Lower leg skin (tissue), 3 donors: ENCODE results near the gene TUBA4B.

ENCODE experiments used
- CTCF ChIP-seq, 3 donors: fragments of 450-650 bp; IDR thresholded peaks; one replicate each; pipeline ENCODE4 v1.5.1; 2016; ENCODE audit warnings: antibody characterized with exemption in 3 of 3, mild to moderate bottlenecking in 3 of 3, moderate library complexity in 2 of 3
- POLR2A ChIP-seq, 2 donors: fragments of 450-650 bp; IDR thresholded peaks; one replicate each; pipeline ENCODE4 v1.6.1; 2016 to 2017; ENCODE audit warnings: antibody characterized with exemption in 2 of 2, mild to moderate bottlenecking in 1 of 2, moderate library complexity in 1 of 2

GRCh38 chr2:219254590-219255201, 1.7 kb downstream of the TUBA4B start:
- no peak for TF ChIP-seq POLR2A (IDR thresholded peaks at IDR 0.05)
- no peak for TF ChIP-seq CTCF (IDR thresholded peaks at IDR 0.05)
